Suprapubic skin (tissue), 4 donors: Measurements from ENCODE around the gene STK17B.

Experiments
- CTCF ChIP-seq, 2 donors: fragments of 200-600 bp in 1 of 2; fragments of 450-650 bp in 1 of 2; sonication (generic) in 1 of 2; IDR thresholded peaks; one replicate each; pipeline ENCODE4 v1.5.1; 2016 to 2019; ENCODE audit warnings: antibody characterized with exemption in 2 of 2, mild to moderate bottlenecking in 1 of 2, moderate library complexity in 1 of 2
- EP300 ChIP-seq: sonication (generic); formaldehyde crosslinking; IDR thresholded peaks from one replicate; pipeline ENCODE4 v1.6.1; 2017; ENCODE audit warnings: antibody characterized with exemption
- POLR2A ChIP-seq, 2 donors: fragments of 450-650 bp; IDR thresholded peaks; one replicate each; pipeline ENCODE4 v1.6.1; 2017; ENCODE audit warnings: antibody characterized with exemption in 2 of 2, mild to moderate bottlenecking in 2 of 2, moderate library complexity in 2 of 2
- POLR2AphosphoS5 ChIP-seq, 3 donors: sonication (generic); formaldehyde crosslinking; IDR thresholded peaks; one replicate each; pipeline ENCODE4 v1.6.1; 2017; ENCODE audit warnings: antibody characterized with exemption in 3 of 3

- no peak for TF ChIP-seq CTCF (IDR thresholded peaks at IDR 0.05)
- no peak for TF ChIP-seq EP300
- no peak for TF ChIP-seq POLR2A (IDR thresholded peaks at IDR 0.05)
- no peak for TF ChIP-seq POLR2AphosphoS5 (IDR thresholded peaks at IDR 0.05)
Observed at GRCh38 chr2:196149948-196150347, 21.4 kb downstream of the STK17B start.
